ENCODE data around the gene ID3.

- TF ChIP-seq POLR2A (IDR thresholded peaks at IDR 0.05) (no peak), POLR2AphosphoS5 (IDR thresholded peaks at IDR 0.05) (no peak), CTCF (IDR thresholded peaks at IDR 0.05) (no peak)
These were observed 33.0 kb upstream of the ID3 start for GRCh38 chr1:23592209-23592892.
